ENCODE results near the gene ACVRL1.
A peak's percentile ranks its signal among the peaks of the same experiment; 100 is the strongest.

The ACVRL1 gene

GRCh38 chr12:51904951-51905470 is 2.3 kb upstream of the ACVRL1 start:
- H3K27ac ChIP-seq (replicated peaks; ENCODE audit: low read length): no peak overlapping the region
- peaks cover 3 to 10% of the 10 kb centered on the region in 2 donors for H3K4me1 ChIP-seq (ENCODE audit: control insufficient read depth in 2 of 2, insufficient read depth in 1 of 2, low read depth in 1 of 2, low read length in 2 of 2)
- H3K9me3 ChIP-seq (replicated peaks in 1 of 2; ENCODE audit: control insufficient read depth in 2 of 2, insufficient read depth in 1 of 2, low read depth in 1 of 2, low read length in 2 of 2): no peaks in the 10 kb centered on the region
- H3K23ac ChIP-seq (ENCODE audit: low read depth, low read length, poor library complexity): no peak overlapping the region
- H2BK120ac ChIP-seq (ENCODE audit: low read depth, low read length): no peak overlapping the region
- no peak overlapping the region for H2BK15ac ChIP-seq (ENCODE audit: low read length)
- H3K18ac ChIP-seq (ENCODE audit: low read length): no peak overlapping the region
- no peak overlapping the region for H2AK5ac ChIP-seq (ENCODE audit: low read depth, low read length)
- H3K4me3 ChIP-seq (ENCODE audit: low read length in 2 of 2): no peak overlapping the region
- no peaks in the 10 kb centered on the region for H3K36me3 ChIP-seq (replicated peaks in 1 of 2; ENCODE audit: control insufficient read depth in 2 of 2, insufficient read depth in 2 of 2, low read length in 2 of 2)
- H3K4me2 ChIP-seq (ENCODE audit: insufficient read depth, low read length, poor library complexity, severe bottlenecking): no peak overlapping the region
- no peaks in the 10 kb centered on the region for H3K79me1 ChIP-seq (ENCODE audit: low read depth, low read length)
- no peak overlapping the region for H2BK5ac ChIP-seq (ENCODE audit: low read length)
- no peak overlapping the region for H2BK12ac ChIP-seq (ENCODE audit: low read length)
- no peak overlapping the region for H3K4ac ChIP-seq (ENCODE audit: low read length)
- no peak overlapping the region for H3K9ac ChIP-seq (ENCODE audit: low read depth, low read length, poor library complexity)
- H3K14ac ChIP-seq (ENCODE audit: low read length): no peak overlapping the region
- no peak for DNase-seq (ENCODE audit: low spot score)
- H4K8ac ChIP-seq (ENCODE audit: low read depth, low read length): no peak overlapping the region
- no peak overlapping the region for H4K91ac ChIP-seq (ENCODE audit: low read depth, low read length, poor library complexity)
- H3K27me3 ChIP-seq (ENCODE audit: control insufficient read depth in 3 of 3, insufficient read depth in 3 of 3, low read depth in 1 of 3, low read length in 3 of 3): peaks cover 0 to 21% (median 14%) of the 10 kb centered on the region in 3 experiments
- H2AFZ ChIP-seq (ENCODE audit: low read length): peak overlapping the region; percentile 83

- Histone ChIP-seq H2BK12ac (ENCODE audit: low read length) (no peak overlapping the region), H3K23ac (ENCODE audit: low read depth, low read length, poor library complexity) (no peak overlapping the region), H3K14ac (ENCODE audit: low read length) (no peak overlapping the region), H3K9ac (ENCODE audit: low read depth, low read length, poor library complexity) (no peak overlapping the region), H3K9me3 (replicated peaks in 1 of 2; ENCODE audit: control insufficient read depth in 2 of 2, insufficient read depth in 1 of 2, low read depth in 1 of 2, low read length in 2 of 2) (no peaks in the 10 kb centered on the region), H4K91ac (ENCODE audit: low read depth, low read length, poor library complexity) (no peak overlapping the region), H3K4ac (ENCODE audit: low read length) (no peak overlapping the region), H3K36me3 (replicated peaks in 1 of 2; ENCODE audit: control insufficient read depth in 2 of 2, insufficient read depth in 2 of 2, low read length in 2 of 2) (no peaks in the 10 kb centered on the region), H4K8ac (ENCODE audit: low read depth, low read length) (no peak overlapping the region), H3K18ac (ENCODE audit: low read length) (no peak overlapping the region), H2BK5ac (ENCODE audit: low read length) (no peak overlapping the region), H3K27ac (replicated peaks; ENCODE audit: low read length) (no peak overlapping the region), H2BK15ac (ENCODE audit: low read length) (no peak overlapping the region), H3K79me1 (ENCODE audit: low read depth, low read length) (no peaks in the 10 kb centered on the region), H2AFZ (ENCODE audit: low read length) (peak overlapping the region; percentile 83), H2AK5ac (ENCODE audit: low read depth, low read length) (no peak overlapping the region), H3K4me1 (ENCODE audit: control insufficient read depth in 2 of 2, insufficient read depth in 1 of 2, low read depth in 1 of 2, low read length in 2 of 2) (peaks cover 7 to 16% of the 10 kb centered on the region in 2 donors), H3K4me2 (ENCODE audit: insufficient read depth, low read length, poor library complexity, severe bottlenecking) (no peak overlapping the region), H3K27me3 (ENCODE audit: control insufficient read depth in 3 of 3, insufficient read depth in 3 of 3, low read depth in 1 of 3, low read length in 3 of 3) (peaks cover 0 to 21% (median 14%) of the 10 kb centered on the region in 3 experiments), H3K4me3 (ENCODE audit: low read length in 2 of 2) (no peak overlapping the region), H2BK120ac (ENCODE audit: low read depth, low read length) (no peak overlapping the region)
- WGBS, 2 donors (ENCODE audit: extremely low coverage in 2 of 2, insufficient read length in 2 of 2, insufficient replicate concordance in 1 of 2): no CpG with 5 or more reads among the region's 18 CpGs
- no peak for DNase-seq (ENCODE audit: low spot score)
Observed at GRCh38 chr12:51905471-51906429, 1.6 kb upstream of the ACVRL1 start.

DNA sequence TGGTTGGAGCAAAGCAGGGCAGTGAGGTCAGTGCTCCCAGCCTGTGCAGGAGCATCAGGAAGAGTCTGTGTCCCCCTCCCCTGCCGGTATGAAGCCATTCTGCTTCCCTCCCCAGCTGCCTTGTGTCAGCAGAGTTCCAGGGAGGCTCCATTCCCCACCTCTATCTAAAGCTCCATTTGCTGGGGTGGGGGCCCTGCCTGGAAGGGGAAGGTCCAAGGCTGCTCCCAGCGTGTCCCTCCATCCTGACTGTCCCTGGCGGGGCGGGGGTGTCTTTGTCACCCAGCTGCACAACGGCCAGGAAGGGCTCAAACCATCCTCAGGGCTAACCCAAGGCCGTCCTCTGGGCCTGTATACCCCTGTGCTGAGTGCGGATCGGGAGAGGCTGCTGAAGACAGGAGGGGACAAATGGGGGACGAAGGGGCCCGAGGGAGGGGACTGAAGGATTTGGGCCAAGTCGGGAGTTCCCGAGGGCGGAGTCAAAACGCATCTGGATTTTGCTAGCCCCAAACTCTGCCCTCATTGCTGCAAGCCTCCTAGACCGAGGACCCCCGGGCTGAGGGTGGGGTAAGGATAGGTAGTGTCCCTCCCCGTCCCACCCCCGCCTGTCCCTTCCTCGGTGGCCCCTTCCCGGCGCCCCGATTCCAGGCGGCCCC is 748 bp upstream of the ACVRL1 start:
- DNase-seq (ENCODE audit: low spot score): no peak
- Histone ChIP-seq H3K36me3 (replicated peaks in 1 of 2; ENCODE audit: control insufficient read depth in 2 of 2, insufficient read depth in 2 of 2, low read length in 2 of 2) (no peaks in the 10 kb centered on the region), H3K23ac (ENCODE audit: low read depth, low read length, poor library complexity) (peak overlapping the region; percentile 38), H3K4me1 (ENCODE audit: control insufficient read depth in 2 of 2, insufficient read depth in 1 of 2, low read depth in 1 of 2, low read length in 2 of 2) (peaks cover 5 to 23% of the 10 kb centered on the region in 2 donors), H2BK5ac (ENCODE audit: low read length) (no peak overlapping the region), H3K4me3 (ENCODE audit: low read length in 2 of 2) (no peak overlapping the region), H2BK120ac (ENCODE audit: low read depth, low read length) (no peak overlapping the region), H3K27me3 (ENCODE audit: control insufficient read depth in 3 of 3, insufficient read depth in 3 of 3, low read depth in 1 of 3, low read length in 3 of 3) (peaks cover 0 to 22% (median 21%) of the 10 kb centered on the region in 3 experiments), H3K4me2 (ENCODE audit: insufficient read depth, low read length, poor library complexity, severe bottlenecking) (peak overlapping the region; percentile 76), H4K8ac (ENCODE audit: low read depth, low read length) (no peak overlapping the region), H3K9ac (ENCODE audit: low read depth, low read length, poor library complexity) (no peak overlapping the region), H2AFZ (ENCODE audit: low read length) (peak overlapping the region; percentile 83), H3K9me3 (replicated peaks in 1 of 2; ENCODE audit: control insufficient read depth in 2 of 2, insufficient read depth in 1 of 2, low read depth in 1 of 2, low read length in 2 of 2) (no peaks in the 10 kb centered on the region), H3K4ac (ENCODE audit: low read length) (no peak overlapping the region), H3K27ac (replicated peaks; ENCODE audit: low read length) (no peak overlapping the region), H2BK15ac (ENCODE audit: low read length) (no peak overlapping the region), H3K18ac (ENCODE audit: low read length) (peak overlapping the region; percentile 7), H3K79me1 (ENCODE audit: low read depth, low read length) (no peaks in the 10 kb centered on the region), H4K91ac (ENCODE audit: low read depth, low read length, poor library complexity) (no peak overlapping the region), H3K14ac (ENCODE audit: low read length) (no peak overlapping the region), H2AK5ac (ENCODE audit: low read depth, low read length) (no peak overlapping the region), H2BK12ac (ENCODE audit: low read length) (no peak overlapping the region)
- no CpG with 5 or more reads among the region's 23 CpGs for WGBS, 2 donors (ENCODE audit: extremely low coverage in 2 of 2, insufficient read length in 2 of 2, insufficient replicate concordance in 1 of 2)

DNA sequence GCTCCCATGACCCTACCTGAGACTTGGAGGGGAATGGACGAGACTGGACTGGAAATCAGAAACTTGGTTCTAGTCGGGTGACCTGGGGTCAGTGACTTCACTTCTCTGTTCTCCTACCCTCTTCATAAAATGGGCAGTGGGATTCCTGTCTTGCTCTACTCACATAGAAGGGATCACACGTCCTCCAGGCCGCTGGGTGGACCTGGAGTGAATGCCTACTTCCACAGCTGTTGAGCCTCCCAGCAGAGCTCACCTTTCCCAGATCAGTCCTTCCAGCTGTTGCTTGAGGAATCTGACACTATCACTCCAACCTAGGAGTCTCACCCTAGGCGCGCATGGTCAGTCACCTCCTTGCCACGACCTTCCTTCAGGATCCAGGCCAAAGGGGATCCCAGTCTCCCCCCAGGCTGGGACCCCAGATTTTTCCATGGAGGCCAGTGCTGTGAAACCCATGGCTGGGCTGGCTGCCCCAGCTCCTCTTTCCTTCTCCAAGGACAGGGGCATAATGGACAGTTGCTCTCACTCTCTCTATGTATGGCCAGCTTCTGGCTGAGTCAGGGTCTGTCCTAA is 637 bp downstream of the ACVRL1 start:
- Histone ChIP-seq H4K91ac (ENCODE audit: low read depth, low read length, poor library complexity) (no peak overlapping the region), H3K9ac (ENCODE audit: low read depth, low read length, poor library complexity) (no peak overlapping the region), H3K79me1 (ENCODE audit: low read depth, low read length) (no peaks in the 10 kb centered on the region), H4K8ac (ENCODE audit: low read depth, low read length) (no peak overlapping the region), H3K18ac (ENCODE audit: low read length) (no peak overlapping the region), H3K9me3 (replicated peaks in 1 of 2; ENCODE audit: control insufficient read depth in 2 of 2, insufficient read depth in 1 of 2, low read depth in 1 of 2, low read length in 2 of 2) (no peaks in the 10 kb centered on the region), H3K23ac (ENCODE audit: low read depth, low read length, poor library complexity) (no peak overlapping the region), H2AK5ac (ENCODE audit: low read depth, low read length) (no peak overlapping the region), H2BK5ac (ENCODE audit: low read length) (no peak overlapping the region), H2BK12ac (ENCODE audit: low read length) (no peak overlapping the region), H3K14ac (ENCODE audit: low read length) (no peak overlapping the region), H3K4me1 (ENCODE audit: control insufficient read depth in 2 of 2, insufficient read depth in 1 of 2, low read depth in 1 of 2, low read length in 2 of 2) (peaks cover 12 to 37% of the 10 kb centered on the region in 2 donors), H2BK120ac (ENCODE audit: low read depth, low read length) (no peak overlapping the region), H3K4me3 (ENCODE audit: low read length in 2 of 2) (peak overlapping the region in 1 of 2 donors; percentile 62), H2AFZ (ENCODE audit: low read length) (no peak overlapping the region), H3K4me2 (ENCODE audit: insufficient read depth, low read length, poor library complexity, severe bottlenecking) (no peak overlapping the region), H2BK15ac (ENCODE audit: low read length) (no peak overlapping the region), H3K36me3 (replicated peaks in 1 of 2; ENCODE audit: control insufficient read depth in 2 of 2, insufficient read depth in 2 of 2, low read length in 2 of 2) (no peaks in the 10 kb centered on the region), H3K4ac (ENCODE audit: low read length) (no peak overlapping the region), H3K27ac (replicated peaks; ENCODE audit: low read length) (no peak overlapping the region), H3K27me3 (ENCODE audit: control insufficient read depth in 3 of 3, insufficient read depth in 3 of 3, low read depth in 1 of 3, low read length in 3 of 3) (peaks cover 0 to 23% (median 21%) of the 10 kb centered on the region in 3 experiments)
- no peak for DNase-seq (ENCODE audit: low spot score)
- no CpG with 5 or more reads among the region's 7 CpGs for WGBS, 2 donors (ENCODE audit: extremely low coverage in 2 of 2, insufficient read length in 2 of 2, insufficient replicate concordance in 1 of 2)

Data from neuronal stem cell (in vitro differentiated cells).